ENCODE data around the gene ZC3H8.
"Not testable (repeated sequence)": the region's sequence is repeated elsewhere in the genome, so short reads cannot be mapped to it uniquely, and the experiment has no call there.

ZC3H8 gene

DNA sequence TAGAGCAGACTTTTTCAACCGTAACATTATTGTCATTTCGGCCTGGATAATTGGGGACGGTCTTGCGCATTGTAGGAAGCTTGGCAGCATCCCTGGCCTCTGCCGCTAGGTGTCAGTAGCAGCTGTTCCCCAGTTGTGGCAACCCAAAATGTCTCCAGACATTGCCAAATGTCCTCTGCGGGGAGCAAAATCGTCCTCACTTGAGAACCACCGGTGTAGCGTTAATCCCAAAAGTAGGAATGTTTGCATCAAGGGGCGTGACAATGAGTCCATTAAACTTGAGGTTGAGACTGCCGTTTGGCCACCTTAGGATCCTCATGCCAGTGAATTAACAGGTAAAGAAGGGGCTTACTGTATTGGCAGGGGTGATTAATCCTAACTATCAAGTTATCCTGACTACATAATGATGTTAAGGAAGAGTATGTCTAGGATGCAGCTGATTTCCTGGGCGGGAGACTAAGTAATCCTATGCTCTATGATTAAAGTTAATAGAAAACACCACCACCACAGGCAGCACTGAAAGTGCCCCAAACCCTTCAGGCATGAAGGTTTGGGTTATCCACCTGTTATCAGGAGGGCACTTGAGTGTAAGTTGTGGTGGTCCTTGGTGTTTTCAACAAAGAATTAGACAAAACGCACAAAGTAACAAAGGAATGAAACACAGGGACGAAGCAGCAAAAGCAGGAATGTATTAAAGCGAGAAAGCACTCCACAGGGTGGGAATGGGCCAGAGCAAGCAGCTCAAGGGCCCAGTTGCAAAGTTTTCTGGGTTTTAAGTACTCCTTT, 4.9 kb upstream of the ZC3H8 start:
- H3K4me3 ChIP-seq (ENCODE audit: low read depth, low read length) = no peak overlapping the region

DNA sequence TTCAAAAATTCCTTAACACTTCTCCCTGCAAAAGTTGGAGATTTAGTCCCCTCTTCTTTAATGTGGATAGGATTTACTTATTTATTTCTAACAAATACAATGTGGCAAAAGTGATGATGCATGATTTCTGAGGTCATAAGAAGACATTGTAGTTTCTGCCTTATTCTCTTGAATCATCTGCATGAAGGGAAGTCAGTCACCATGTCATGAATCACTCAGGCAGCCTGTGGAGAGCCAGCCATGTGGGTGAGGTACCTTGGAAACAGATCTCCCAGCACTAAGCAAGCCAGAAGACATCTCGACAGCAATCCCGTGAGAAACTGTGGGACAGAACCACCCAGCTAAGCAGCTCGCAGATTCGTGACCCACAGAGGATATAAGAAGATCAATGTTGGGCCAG, 2.7 kb upstream of the ZC3H8 start:
- H3K4me3 ChIP-seq (ENCODE audit: low read depth, low read length) = no peak overlapping the region

DNA sequence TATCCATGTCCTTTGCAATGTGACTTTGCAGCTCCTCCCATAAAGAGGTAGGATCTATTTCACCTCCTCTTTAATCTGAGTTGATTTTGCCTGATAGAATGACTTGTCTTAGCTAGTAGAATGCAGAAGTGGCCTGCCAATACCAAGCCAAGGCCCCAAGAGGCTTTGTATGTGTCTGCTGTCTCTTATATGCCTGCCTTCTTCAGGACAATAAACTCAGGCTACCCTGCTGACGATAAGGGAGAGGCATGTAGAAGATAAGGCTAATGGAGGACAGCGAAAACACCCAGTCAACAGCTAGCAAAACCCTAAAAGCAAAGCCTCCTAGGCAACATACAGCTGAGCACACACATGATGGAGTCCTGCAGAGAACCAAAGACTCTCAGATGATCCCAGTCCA, 1.8 kb upstream of the ZC3H8 start:
- no peak overlapping the region for H3K4me3 ChIP-seq (ENCODE audit: low read depth, low read length)

DNA sequence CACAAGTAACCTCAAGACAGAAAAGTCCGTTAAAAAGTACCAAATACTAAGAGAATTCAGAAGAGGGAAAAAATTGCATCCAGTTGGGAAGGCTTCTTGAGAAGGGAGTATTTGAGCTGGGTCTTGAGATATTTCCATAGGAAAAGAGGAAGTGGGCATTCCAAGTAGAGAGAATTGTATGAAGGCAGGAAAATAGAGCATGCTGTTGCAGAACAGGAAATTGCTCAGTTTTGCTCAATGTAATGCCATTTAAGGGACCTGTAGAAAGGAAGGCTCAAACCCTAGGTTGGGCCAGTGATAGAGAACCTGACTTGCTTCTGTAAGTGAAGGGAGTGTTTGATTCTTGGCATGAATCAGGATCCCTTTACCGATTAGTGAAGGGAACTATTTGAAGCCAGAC, 1.0 kb upstream of the ZC3H8 start:
- no peak overlapping the region for H3K4me3 ChIP-seq (ENCODE audit: low read depth, low read length)

DNA sequence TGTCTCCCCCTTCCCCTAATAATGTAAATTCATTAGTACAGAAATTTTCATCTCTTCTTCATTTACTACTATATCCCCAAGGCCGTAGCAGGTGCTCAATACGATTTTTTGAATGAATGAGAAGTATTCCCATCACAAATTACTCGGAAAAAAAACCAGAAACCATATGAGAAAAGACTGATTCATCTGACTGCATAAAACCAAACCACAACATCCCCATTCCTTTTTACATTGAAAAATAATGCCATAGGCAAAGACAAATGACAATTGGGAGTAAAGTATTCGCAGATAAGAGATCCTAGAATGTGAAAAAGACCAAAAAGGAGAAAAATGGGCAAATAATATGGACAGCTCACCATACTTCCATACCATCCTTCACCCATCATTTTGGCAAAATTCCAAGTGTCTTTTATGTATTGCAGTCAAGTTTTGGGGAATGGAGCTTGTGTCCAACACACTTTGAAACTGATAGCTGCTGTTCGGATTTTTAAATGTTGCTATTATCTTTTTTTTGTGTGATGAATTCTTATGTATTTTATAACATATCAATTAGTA, 1.5 kb downstream of the ZC3H8 start:
- H3K4me3 ChIP-seq (ENCODE audit: low read depth, low read length) = no peak overlapping the region

DNA sequence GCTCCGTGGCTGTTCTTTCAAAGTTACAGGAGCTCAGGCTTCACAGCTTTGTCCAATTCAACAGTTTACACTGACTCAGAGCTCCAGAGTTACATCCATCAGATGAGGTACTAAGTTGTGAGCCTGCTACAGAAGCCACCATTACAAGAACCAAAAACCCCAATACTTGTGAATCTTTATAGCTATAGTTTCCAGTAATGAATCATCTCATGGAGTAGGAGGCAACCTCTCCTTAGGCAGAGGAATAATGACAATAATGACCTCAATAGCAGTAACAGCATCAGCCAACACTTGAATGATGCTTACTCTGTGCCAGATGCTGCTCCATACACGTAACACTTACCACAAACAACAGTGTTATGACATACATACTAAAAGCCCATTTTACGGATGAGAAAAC, 3.6 kb downstream of the ZC3H8 start:
- no peak overlapping the region for H3K4me3 ChIP-seq (ENCODE audit: low read depth, low read length)

DNA sequence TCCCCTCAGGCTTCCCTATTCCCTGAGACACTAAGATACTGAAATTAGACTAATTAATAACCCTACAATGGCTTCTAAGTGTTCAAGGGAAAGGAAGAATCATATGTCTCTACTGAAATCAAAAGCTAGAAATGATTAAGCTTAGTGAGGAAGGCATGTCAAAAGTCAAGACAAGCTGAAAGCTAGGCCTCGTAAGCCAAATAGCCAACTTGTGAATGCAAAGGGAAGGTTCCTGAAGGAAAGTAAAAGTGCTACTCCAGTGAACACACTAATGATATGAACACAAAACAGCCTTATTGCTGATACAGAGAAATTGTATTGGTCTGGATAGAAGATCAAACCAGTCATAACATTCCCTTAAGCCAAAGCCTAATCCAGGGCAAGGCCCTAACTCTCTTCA, 10.0 kb downstream of the ZC3H8 start:
- H3K4me3 ChIP-seq (ENCODE audit: low read depth, low read length) = no peak overlapping the region

DNA sequence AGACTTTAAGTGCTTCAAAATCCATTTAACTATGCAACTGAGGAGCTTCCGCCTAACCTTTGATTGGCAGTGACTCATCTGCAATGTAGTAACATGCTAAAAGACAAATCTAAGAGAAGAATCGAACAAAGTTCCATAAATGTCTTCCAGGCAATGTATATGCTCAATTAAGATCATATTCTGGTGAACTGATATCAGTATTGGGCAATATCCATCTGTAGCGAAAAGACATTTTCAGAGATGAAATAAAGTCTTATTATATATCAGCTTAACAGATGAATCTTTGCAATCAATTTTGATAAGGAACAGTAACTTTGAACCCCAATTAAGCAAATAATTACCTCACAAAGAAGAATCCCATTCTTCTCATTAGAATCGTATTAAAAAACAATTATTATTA, 11.6 kb downstream of the ZC3H8 start:
- no peak overlapping the region for H3K4me3 ChIP-seq (ENCODE audit: low read depth, low read length)

DNA sequence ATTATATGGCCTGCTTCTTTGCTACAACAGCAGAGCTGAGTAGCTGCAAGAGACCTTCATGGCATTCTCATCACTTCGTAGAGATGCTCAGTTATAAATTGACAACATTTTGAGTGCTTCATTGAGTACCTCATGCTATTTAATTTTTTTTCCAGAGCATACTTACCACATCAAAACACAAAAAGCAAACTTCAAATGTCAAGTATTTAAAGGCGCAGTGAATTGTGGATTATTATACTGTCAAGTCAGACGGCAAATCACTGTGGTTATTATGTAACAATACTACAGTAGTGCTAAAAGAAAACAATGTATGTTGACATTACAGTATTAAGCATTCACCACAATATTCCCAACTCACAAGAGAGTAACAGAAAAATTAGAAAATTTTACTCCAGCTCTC, 12.5 kb downstream of the ZC3H8 start:
- no peak overlapping the region for H3K4me3 ChIP-seq (ENCODE audit: low read depth, low read length)

DNA sequence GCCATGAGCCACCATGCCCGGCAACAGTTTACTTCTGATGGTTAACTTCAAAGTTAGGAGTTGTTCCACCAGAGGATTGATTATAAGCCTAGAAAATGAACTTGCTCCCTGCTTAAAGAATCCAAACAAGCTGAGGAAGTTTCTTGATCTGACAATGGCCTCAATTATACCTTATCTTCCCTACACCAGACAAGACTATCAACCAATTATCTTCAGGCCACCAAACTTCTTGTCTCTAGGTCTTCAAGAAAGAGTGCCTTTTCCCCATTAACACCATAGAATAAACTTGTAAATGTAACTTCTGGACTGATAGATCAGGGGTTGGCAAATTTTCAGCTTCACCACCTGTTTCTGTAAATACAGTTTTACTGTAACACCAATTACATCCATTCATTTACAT, 15.0 kb downstream of the ZC3H8 start:
- no peak overlapping the region for H3K4me3 ChIP-seq (ENCODE audit: low read depth, low read length)

DNA sequence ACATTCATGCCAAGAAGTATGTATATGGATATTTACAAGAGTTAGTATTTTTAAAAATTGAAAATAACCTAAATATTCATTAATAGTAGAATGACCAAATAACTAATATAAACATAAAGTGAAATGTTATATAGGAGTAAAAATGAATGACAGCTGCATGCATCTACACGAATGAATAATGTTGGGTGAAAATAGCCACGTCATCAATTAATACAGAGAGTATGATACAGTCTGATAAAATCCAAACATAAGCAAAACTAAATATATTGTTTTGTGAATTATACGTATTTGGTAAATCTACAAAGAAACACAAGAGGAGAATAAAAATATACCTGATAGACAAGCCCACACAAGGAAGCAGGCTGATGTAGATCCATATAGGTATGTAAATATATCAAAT, 24.5 kb downstream of the ZC3H8 start:
- no peak overlapping the region for H3K4me3 ChIP-seq (ENCODE audit: low read depth, low read length)

DNA sequence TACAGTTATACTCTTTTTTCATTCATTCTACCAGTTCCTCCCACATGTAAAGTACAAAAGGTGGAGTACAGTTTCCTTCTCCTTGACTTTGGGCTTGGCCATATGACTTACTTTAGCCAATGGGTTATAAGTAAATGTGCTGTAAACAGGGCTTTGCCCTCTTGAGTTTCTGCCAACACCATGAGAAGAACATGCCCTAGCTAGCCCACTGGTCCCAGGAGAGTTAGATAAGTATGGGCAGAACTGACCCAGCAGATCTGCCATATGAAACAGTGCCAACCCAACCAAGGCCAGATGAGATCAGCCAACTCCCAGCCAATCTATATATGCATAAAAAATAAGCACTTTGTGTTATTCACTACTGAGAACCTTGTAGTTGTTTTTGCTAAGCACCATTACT, 25.5 kb downstream of the ZC3H8 start:
- no peak overlapping the region for H3K4me3 ChIP-seq (ENCODE audit: low read depth, low read length)

DNA sequence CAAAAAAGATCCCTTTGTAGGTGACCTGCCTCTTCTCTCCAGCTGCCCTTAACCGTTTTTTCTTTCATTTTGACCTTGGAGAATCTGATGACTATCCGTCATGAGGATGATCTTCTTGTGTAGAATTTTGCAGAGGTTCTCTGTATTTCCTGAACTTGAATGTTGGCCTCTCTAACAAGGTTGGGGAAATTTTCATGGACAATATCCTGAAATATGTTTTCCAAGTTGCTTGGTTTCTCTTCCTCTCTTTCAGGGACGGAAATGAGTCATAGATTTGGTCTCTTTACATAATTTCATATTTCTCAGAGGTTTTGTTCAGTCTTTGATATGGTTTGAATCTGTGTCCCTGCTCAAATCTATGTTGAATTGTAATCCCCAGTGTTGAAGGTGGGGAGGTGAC, 34.0 kb downstream of the ZC3H8 start:
- no peak overlapping the region for H3K4me3 ChIP-seq (ENCODE audit: low read depth, low read length)

DNA sequence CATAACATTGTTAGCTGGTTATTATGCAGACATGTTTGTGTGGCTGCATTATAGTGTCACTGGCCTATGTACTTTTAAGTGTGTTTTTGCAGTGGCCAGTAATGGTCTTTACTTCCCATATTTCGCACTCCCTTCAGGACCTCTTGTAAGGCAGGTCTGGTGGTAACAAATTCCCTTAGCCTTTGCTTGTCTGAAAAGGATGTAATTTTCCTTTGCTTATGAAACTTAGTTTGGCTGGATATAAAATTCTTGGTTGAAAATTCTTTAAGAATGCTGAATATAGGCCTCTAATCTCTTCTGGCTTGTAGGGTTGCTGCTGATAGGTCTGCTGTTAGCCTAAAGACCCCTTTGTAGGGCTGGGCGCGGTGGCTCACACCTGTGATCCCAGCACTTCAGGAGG, 34.7 kb downstream of the ZC3H8 start:
- no peak overlapping the region for H3K4me3 ChIP-seq (ENCODE audit: low read depth, low read length)

DNA sequence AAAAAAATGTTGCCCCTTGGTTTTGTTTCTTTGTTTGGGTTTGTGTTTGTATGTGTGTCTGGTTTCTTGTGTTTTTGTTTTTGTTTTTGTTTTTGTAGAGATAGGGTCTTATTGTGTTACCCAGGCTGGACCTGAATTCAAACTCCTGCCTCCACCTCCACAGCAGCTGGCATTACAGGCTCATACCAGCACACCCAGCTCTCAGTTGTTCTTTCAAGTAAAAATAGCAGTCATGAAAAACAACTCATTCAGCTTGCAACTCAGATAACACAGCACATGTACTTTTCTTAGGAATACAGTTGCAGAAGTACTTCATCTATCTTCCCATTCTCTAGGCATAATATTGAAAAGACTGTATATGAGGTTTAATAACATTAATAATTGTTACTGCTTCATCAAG, 37.0 kb downstream of the ZC3H8 start:
- H3K4me3 ChIP-seq (ENCODE audit: low read depth, low read length) = no peak overlapping the region

DNA sequence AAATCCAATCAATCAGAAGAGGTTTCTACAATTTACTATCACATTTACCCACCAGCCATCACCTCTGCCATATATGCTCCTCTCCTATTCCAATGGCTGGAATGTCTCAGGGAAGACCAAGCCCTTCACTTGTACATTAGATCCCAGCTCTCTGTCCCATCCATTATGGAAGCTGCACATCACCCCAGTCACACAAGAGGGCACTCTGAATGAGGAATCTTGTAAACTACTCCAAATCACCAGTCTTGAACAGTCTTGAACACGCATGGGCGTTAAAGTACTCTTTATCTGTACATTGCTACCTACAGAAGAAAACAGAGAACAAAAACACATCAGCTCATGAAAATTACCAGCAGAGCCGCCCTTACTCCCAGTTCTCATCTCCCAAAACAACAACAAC, 38.7 kb downstream of the ZC3H8 start:
- H3K4me3 ChIP-seq (ENCODE audit: low read depth, low read length) = no peak overlapping the region

DNA sequence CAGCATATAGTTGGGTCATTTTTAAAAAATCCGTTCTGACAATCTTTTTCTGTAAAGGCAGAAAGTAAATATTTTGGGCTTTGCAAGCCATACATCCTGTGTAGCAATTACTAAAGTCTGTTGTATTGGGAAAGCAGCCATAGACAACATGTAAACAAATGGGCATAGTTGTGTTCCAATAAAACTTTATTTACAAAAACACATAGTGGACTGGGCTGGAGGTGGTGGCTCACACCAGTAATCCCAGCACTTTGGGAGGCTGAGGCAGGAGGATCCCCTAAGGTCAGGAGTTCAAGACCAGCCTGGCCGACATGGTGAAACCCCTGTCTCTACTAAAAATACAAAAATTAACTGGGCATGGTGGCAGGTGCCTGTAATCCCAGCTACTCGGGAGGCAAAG, 46.9 kb downstream of the ZC3H8 start:
- not testable (repeated sequence) for H3K4me3 ChIP-seq (ENCODE audit: low read depth, low read length)

DNA sequence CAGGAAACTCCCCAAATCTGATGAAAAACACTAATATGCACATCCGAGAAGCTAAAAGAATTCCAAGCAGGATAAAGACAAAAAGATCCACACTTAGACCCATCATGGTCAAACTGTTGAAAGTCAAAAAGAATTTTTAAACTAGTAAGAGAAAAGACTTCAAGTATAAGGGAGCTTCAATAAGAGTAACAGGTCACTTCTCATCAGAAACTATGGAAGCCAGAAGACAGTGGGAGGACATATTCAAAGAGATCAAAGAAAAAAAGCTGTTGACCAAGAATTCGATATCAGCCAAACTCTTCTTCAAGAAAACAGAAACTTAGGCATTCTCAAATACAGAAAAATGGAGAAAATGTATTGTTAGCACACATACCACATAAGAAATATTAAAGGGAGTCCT, 50.4 kb downstream of the ZC3H8 start:
- no peak overlapping the region for H3K4me3 ChIP-seq (ENCODE audit: low read depth, low read length)

DNA sequence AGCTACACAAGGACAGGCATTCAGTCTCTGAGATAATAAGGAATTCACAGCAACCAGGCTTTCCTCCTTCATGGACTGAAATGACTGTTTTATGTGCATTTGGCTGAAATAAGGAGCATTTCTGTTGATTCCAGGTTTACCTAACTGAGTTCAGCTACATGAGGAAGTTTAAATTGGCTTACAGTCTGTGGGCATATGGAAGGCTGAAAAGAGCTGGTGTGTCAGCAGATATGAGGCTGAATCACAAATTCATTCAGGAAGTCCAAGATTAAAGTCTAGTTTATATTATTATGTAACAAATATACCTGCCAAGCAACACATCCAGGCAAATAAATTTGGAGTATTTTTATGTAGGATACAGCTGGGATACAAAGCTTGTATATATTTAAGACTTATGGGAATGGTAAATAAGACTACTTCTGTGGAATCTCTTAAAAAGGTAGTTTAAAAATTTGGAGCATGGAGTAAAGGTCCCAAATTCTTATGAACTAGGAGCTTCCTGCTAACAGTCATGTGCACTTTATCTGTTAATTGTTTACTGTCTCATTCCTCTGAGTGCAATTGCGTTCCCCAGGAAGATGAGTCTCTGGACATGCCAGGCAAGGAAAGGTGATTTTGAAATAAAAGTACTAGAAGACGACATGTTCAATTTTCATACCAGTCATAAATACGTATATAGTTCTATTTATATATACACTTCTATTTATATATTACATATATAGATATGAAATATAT, 53.0 kb downstream of the ZC3H8 start:
- no peak overlapping the region for H3K4me3 ChIP-seq (ENCODE audit: low read depth, low read length)

DNA sequence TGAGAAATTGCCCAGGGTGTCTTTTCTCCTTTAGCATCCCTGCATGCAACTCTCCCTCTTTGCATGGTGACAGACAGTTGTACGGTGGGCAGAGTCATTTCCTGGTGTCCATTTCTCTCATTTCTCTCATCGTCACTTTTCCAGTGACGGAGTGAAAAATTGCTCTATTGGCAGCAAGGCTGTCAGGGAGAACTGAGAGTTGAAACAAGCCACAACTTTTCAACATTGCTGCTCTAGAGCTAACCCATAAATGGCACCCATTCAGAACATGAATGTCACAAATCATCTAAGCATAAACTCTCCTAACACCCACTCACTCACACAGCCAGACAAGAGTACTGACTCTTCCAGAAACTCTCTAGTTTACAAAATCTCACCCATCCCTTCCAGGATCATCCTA, 55.7 kb downstream of the ZC3H8 start:
- H3K4me3 ChIP-seq (ENCODE audit: low read depth, low read length) = no peak overlapping the region

DNA sequence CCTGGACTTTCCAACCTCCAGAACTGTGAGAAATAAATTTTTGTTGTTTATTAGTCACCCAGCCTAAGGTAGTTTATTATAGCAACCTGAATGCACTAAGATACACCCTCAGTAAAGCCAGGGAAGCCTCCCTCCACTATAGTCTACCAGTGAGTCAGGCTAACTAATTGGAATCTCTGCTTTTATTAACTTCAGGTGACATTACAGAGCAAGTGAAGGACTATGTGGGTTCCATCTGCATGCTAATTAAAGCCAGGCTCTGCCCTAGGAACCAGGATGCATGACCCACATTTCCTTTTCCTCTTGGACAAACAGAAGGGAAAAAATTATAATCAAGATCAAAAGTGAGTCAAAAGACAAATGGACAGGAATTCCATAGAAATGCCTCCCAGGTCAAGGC, 56.1 kb downstream of the ZC3H8 start:
- no peak overlapping the region for H3K4me3 ChIP-seq (ENCODE audit: low read depth, low read length)

DNA sequence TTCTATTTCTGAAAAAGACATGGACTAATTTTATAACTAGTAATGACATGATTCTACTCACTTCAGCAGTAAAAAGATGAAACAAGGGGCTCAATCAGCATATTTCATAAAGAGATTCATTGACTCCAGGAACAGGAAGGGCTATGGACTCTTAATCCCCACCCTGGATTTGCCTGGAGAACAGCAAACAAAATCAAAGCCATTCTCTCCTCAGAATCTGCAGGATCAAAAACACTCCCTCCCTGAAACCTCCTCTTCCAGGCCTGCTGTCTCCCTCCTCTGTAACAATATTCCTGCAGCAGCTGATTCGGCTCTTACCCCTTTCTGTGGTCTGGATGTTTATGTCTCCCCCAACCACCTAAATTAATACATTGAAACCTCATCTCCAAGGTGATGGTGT, 57.0 kb downstream of the ZC3H8 start:
- H3K4me3 ChIP-seq (ENCODE audit: low read depth, low read length) = no peak overlapping the region

All from iPS-11a (cell line).